Sigmoid colon (tissue), 7 donors: Measurements from ENCODE around the gene MMP17. TPM values are rescaled to one million over a fixed set of nuclear protein-coding genes. Genes with fewer than 3 reads are reported as not detected.

Experiments
- DNase-seq: peaks from one replicate; pipeline ENCODE4 v3.0.0-alpha.2; 2019
- H3K27ac ChIP-seq, 4 donors: fragments of 200-600 bp; sonication (generic); one replicate each; pipeline ENCODE4 v1.5.1; 2016 to 2019; ENCODE audit warnings: mild to moderate bottlenecking in 1 of 4
- H3K27me3 ChIP-seq, 3 donors: fragments of 200-600 bp; sonication (generic); one replicate each; pipeline ENCODE4 v1.5.1; 2019; ENCODE audit warnings: mild to moderate bottlenecking in 1 of 3
- H3K36me3 ChIP-seq, 4 donors: fragments of 200-600 bp; sonication (generic); one replicate each; pipeline ENCODE4 v1.5.1; 2016 to 2019
- H3K4me1 ChIP-seq, 4 donors: fragments of 200-600 bp; sonication (generic); one replicate each; pipeline ENCODE4 v1.5.1; 2017 to 2019
- H3K4me3 ChIP-seq, 4 donors: fragments of 200-600 bp; sonication (generic); one replicate each; pipeline ENCODE4 v1.5.1; 2017 to 2019; ENCODE audit warnings: mild to moderate bottlenecking in 2 of 4, moderate library complexity in 1 of 4
- H3K9me3 ChIP-seq, 4 donors: fragments of 200-600 bp in 3 of 4; sonication (generic) in 3 of 4; one replicate each; pipeline versions ENCODE4 v1.5.1 to v1.6.1; 2013 to 2019
- CTCF ChIP-seq, 4 experiments: fragments of 450-650 bp in 3 of 4; fragments of 200-600 bp in 1 of 4; IDR thresholded peaks; one replicate each; pipeline ENCODE4 v1.5.1; 2016 to 2019; ENCODE audit warnings: antibody characterized with exemption in 4 of 4, mild to moderate bottlenecking in 3 of 4, moderate library complexity in 2 of 4
- EP300 ChIP-seq, 4 donors: sonication (generic); formaldehyde crosslinking; IDR thresholded peaks; one replicate each; pipeline ENCODE4 v1.6.1; 2017; ENCODE audit warnings: antibody characterized with exemption in 4 of 4
- POLR2A ChIP-seq, 2 donors: fragments of 450-650 bp; IDR thresholded peaks; one replicate each; pipeline ENCODE4 v1.6.1; 2016; ENCODE audit warnings: antibody characterized with exemption in 2 of 2, mild to moderate bottlenecking in 2 of 2, moderate library complexity in 2 of 2
- POLR2AphosphoS5 ChIP-seq, 4 donors: sonication (generic); formaldehyde crosslinking; IDR thresholded peaks; one replicate each; pipeline ENCODE4 v1.6.1; 2017; ENCODE audit warnings: antibody characterized with exemption in 4 of 4
- WGBS, 2 donors: extraction: QIAGEN DNeasy Blood & Tissue Kit; methylation state at CpG; one replicate each; pipeline ENCODE4 v1.1.7; 2013; 5-methylcytosine and 5-hydroxymethylcytosine counted together
- intact Hi-C: fragments of 100-400 bp; cut with DNase I; formaldehyde crosslinking; loops from one replicate; pipeline ENCODE4 v1.15.1; 2023
- polyA plus RNA-seq, 3 donors: library from polyadenylated mRNA; stranded (reverse); fragments of 200-250 nt; gene quantifications; one replicate each; pipeline ENCODE4 v1.2.3, GENCODE V29; 2013
- total RNA-seq, 4 donors: library from RNA; depleted of rRNA; stranded (reverse); fragments of >200 nt; gene quantifications; one replicate each; pipeline ENCODE4 v1.1.0, GENCODE V29; 2016
- donor health status: healthy with polysubstance abuse.
- donor health status: Bipolar disorder and iron deficiency.
- donor health status: healthy.

The MMP17 gene
- total and polyA plus RNA-seq, 7 donors = 0.60 to 7.1 (median 4.9) TPM; not detected in 1

GRCh38 chr12:131852551-131853299 is 24.5 kb downstream of the MMP17 start:
- H3K36me3 ChIP-seq = no peaks in the 10 kb centered on the region

GRCh38 chr12:131853832-131854797 is 25.9 kb downstream of the MMP17 start:
- 69 to 88% methylated on average over 35 of the region's 35 CpGs for WGBS, 2 donors
- Histone ChIP-seq H3K36me3 (no peaks in the 10 kb centered on the region), H3K27ac (no peak overlapping the region), H3K27me3 (peaks cover 0 to 35% (median 19%) of the 10 kb centered on the region in 3 donors), H3K4me1 (peaks cover 0 to 9% (median 1%) of the 10 kb centered on the region in 4 donors), H3K9me3 (no peaks in the 10 kb centered on the region), H3K4me3 (no peak overlapping the region)
- TF ChIP-seq POLR2AphosphoS5 (IDR thresholded peaks at IDR 0.05) (no peak), EP300 (IDR thresholded peaks at IDR 0.05) (no peak), POLR2A (IDR thresholded peaks at IDR 0.05) (no peak), CTCF (IDR thresholded peaks at IDR 0.05) (no peak)
- DNase-seq = no peak
- intact Hi-C loops = loop anchor here (5.0 kb wide), 1 partner anchor 98 kb away; no protein-coding TSS in a partner anchor

More at GRCh38 chr12:131852551-131853299, 24.5 kb downstream of the MMP17 start:
- no peak for DNase-seq
- intact Hi-C loops = loop anchor here (5.0 kb wide), 1 partner anchor 100 kb away; no protein-coding TSS in a partner anchor
- 46 to 53% methylated on average over 24 of the region's 24 CpGs for WGBS, 2 donors
- Histone ChIP-seq H3K9me3 (no peaks in the 10 kb centered on the region), H3K4me1 (peaks cover 0 to 9% (median 1%) of the 10 kb centered on the region in 4 donors), H3K4me3 (no peak overlapping the region), H3K27ac (no peak overlapping the region), H3K27me3 (peaks cover 0 to 35% (median 19%) of the 10 kb centered on the region in 3 donors)
- TF ChIP-seq POLR2A (IDR thresholded peaks at IDR 0.05) (no peak), POLR2AphosphoS5 (IDR thresholded peaks at IDR 0.05) (no peak), EP300 (IDR thresholded peaks at IDR 0.05) (no peak), CTCF (IDR thresholded peaks at IDR 0.05) (no peak)

DNA sequence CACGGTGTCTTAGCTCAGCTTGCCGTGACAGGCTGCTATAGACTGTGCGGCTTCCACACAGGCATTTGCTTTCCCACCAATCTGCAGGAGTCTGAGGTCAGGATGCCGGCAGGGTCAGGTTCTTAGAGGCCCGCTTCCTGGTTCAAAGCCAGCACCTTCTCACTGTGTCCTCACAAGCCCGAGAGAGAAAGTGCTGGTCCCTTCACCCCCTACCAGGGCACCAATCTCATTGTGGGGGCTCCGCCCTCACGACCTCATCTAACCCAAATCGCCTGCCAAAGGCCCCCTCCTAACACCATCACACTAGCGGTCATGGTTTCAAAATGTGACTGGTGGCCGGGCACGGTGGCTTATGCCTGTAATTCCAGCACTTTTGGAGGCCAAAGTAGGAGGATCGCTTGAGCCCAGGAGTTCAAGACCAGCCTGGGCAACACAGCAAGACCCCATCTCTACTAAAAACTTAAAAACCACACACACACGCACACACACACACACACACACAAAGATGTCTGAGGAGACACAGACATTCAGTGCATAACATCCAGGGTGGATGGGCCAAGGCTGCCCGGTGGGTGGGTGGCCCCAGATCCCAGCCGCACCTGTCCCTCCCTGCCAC is 26.8 kb downstream of the MMP17 start:
- no peak for DNase-seq
- H3K36me3 ChIP-seq = no peaks in the 10 kb centered on the region
- TF ChIP-seq POLR2A (IDR thresholded peaks at IDR 0.05) (no peak), POLR2AphosphoS5 (IDR thresholded peaks at IDR 0.05) (no peak), EP300 (IDR thresholded peaks at IDR 0.05) (no peak), CTCF (IDR thresholded peaks at IDR 0.05) (no peak)
- no peaks in the 10 kb centered on the region for H3K9me3 ChIP-seq
- no peak overlapping the region for H3K4me3 ChIP-seq
- WGBS, 2 donors = 79 to 84% methylated on average over 16 of the region's 16 CpGs
- peaks cover 0 to 9% (median 1%) of the 10 kb centered on the region in 4 donors for H3K4me1 ChIP-seq
- no peak overlapping the region for H3K27ac ChIP-seq
- intact Hi-C loops = loop anchor here (5.0 kb wide), 1 partner anchor 97 kb away; no protein-coding TSS in a partner anchor
- peaks cover 0 to 35% (median 19%) of the 10 kb centered on the region in 3 donors for H3K27me3 ChIP-seq

- peaks cover 0 to 12% (median 1%) of the 10 kb centered on the region in 4 donors for H3K4me1 ChIP-seq
- DNase-seq = no peak
- intact Hi-C loops = no loop called here
- no peak overlapping the region for H3K27ac ChIP-seq
- H3K36me3 ChIP-seq = no peaks in the 10 kb centered on the region
- H3K27me3 ChIP-seq = peaks cover 0 to 35% (median 19%) of the 10 kb centered on the region in 3 donors
- no peaks in the 10 kb centered on the region for H3K9me3 ChIP-seq
- WGBS, 2 donors = 40 to 58% methylated on average over 30 of the region's 30 CpGs
- H3K4me3 ChIP-seq = no peak overlapping the region
- TF ChIP-seq POLR2A (IDR thresholded peaks at IDR 0.05) = no peak
Observed at GRCh38 chr12:131855521-131856142, 27.4 kb downstream of the MMP17 start.
